B cell (primary cell): ENCODE results near the gene LIX1. TPM values are rescaled to one million over a fixed set of nuclear protein-coding genes. Genes with fewer than 3 reads are reported as not detected.
"Not testable (repeated sequence)": the region's sequence is repeated elsewhere in the genome, so short reads cannot be mapped to it uniquely, and the experiment has no call there.

Experiments used
- ATAC-seq: fragments of 200-7000 bp; cut with Tn5 transposase; one replicate; pipeline ENCODE4 v1.10.0; 2021; ENCODE audit warnings: low read depth, mild to moderate bottlenecking, moderate number of reproducible peaks, moderate library complexity
- CTCF ChIA-PET: fragments of 350-600 bp; sonication (Branson Sonifier 250); formaldehyde crosslinking; loops from one replicate; lab custom pipeline; 2021; ENCODE audit warnings: antibody characterized with exemption, inconsistent platforms; lab: Charles Lee
- POLR2A ChIA-PET: fragments of 350-600 bp; sonication (Branson Sonifier 250); formaldehyde crosslinking; loops from one replicate; lab custom pipeline; 2021; ENCODE audit warnings: antibody characterized with exemption; lab: Charles Lee
- DNase-seq: peaks from one replicate; pipeline ENCODE4 v3.0.0; 2013
- H2AFZ ChIP-seq: 2 replicates; pipeline ENCODE4 v1.6.1; 2012; ENCODE audit warnings: mild to moderate bottlenecking, low read depth, low read length; ENCODE audit not compliant: insufficient read depth, poor library complexity, severe bottlenecking
- H3K27ac ChIP-seq, 2 donors: 1 replicate in 1 of 2; 2 replicates in 1 of 2; pipeline ENCODE4 v1.5.1; 2012 to 2013; ENCODE audit warnings: low read length in 2 of 2, mild to moderate bottlenecking in 2 of 2, moderate library complexity in 1 of 2
- H3K27me3 ChIP-seq, 4 experiments: fragments of 200-600 bp in 1 of 4; sonication (generic) in 1 of 4; replicated peaks in 1 of 4; 1 replicate in 2 of 4; 2 replicates in 2 of 4; pipeline versions ENCODE4 v1.6.1 to v1.7.0; 2013 to 2016; ENCODE audit warnings: low read length in 3 of 4, mild to moderate bottlenecking in 2 of 4, mixed read lengths in 1 of 4, moderate library complexity in 1 of 4; ENCODE audit not compliant: insufficient read depth in 4 of 4, control insufficient read depth in 3 of 4; ENCODE audit errors: control extremely low read depth in 1 of 4
- H3K36me3 ChIP-seq, 2 experiments: replicated peaks in 1 of 2; 1 replicate in 1 of 2; 2 replicates in 1 of 2; pipeline versions ENCODE4 v1.6.1 to v1.7.1; 2013; ENCODE audit warnings: low read length in 1 of 2; ENCODE audit not compliant: insufficient read depth in 2 of 2, control insufficient read depth in 1 of 2; ENCODE audit errors: control extremely low read depth in 1 of 2, extremely low read depth in 1 of 2
- H3K4me1 ChIP-seq, 2 donors: fragments of 200-600 bp in 1 of 2; sonication (generic) in 1 of 2; 1 replicate in 1 of 2; 2 replicates in 1 of 2; pipeline versions ENCODE4 v1.5.1 to v1.6.1; 2013 to 2017; ENCODE audit warnings: low read length in 2 of 2; ENCODE audit not compliant: control insufficient read depth in 2 of 2, insufficient read depth in 2 of 2
- H3K4me2 ChIP-seq: replicated peaks from 2 replicates; pipeline ENCODE3; 2012; ENCODE audit warnings: mild to moderate bottlenecking, low read depth, low read length; ENCODE audit not compliant: poor library complexity, severe bottlenecking
- H3K4me3 ChIP-seq, 5 experiments: fragments of 200-600 bp in 1 of 5; sonication (generic) in 1 of 5; 1 replicate in 3 of 5; 2 replicates in 2 of 5; pipeline versions ENCODE4 v1.5.1 to v1.7.0; 2011 to 2016; ENCODE audit warnings: low read length in 4 of 5, mild to moderate bottlenecking in 4 of 5, low read depth in 2 of 5, control low read depth in 1 of 5, moderate library complexity in 1 of 5; ENCODE audit not compliant: insufficient read depth in 1 of 5; ENCODE audit errors: control extremely low read depth in 1 of 5, extremely low read depth in 1 of 5
- H3K79me2 ChIP-seq: fragments of 200-600 bp; sonication (generic); one replicate; pipeline ENCODE4 v1.6.0; 2016; ENCODE audit warnings: low read length; ENCODE audit not compliant: control insufficient read depth, insufficient read depth
- H3K9ac ChIP-seq: fragments of 200-600 bp; sonication (generic); 2 replicates; pipeline ENCODE4 v1.6.1; 2017; ENCODE audit warnings: mild to moderate bottlenecking, low read length, moderate library complexity
- H3K9me3 ChIP-seq, 3 donors: one replicate each; pipeline versions ENCODE4 v1.6.1 to v1.7.1; 2013; ENCODE audit warnings: low read length in 2 of 3; ENCODE audit not compliant: control insufficient read depth in 2 of 3, insufficient read depth in 1 of 3; ENCODE audit errors: control extremely low read depth in 1 of 3
- H4K20me1 ChIP-seq: 2 replicates; pipeline ENCODE4 v1.6.0; 2012; ENCODE audit warnings: mild to moderate bottlenecking, low read length; ENCODE audit not compliant: insufficient read depth, control insufficient read depth, poor library complexity, severe bottlenecking
- H3K27ac Mint-ChIP-seq: one replicate; pipeline ENCODE4 v1.8.0; 2021; ENCODE audit warnings: mixed read lengths
- H3K27me3 Mint-ChIP-seq: one replicate; pipeline ENCODE4 v1.8.0; 2021; ENCODE audit warnings: mixed read lengths
- H3K4me1 Mint-ChIP-seq: one replicate; pipeline ENCODE4 v1.8.0; 2021; ENCODE audit warnings: mixed read lengths
- H3K4me3 Mint-ChIP-seq: one replicate; pipeline ENCODE4 v1.8.0; 2021; ENCODE audit warnings: mixed read lengths
- H3K9me3 Mint-ChIP-seq: one replicate; pipeline ENCODE4 v1.8.0; 2022; ENCODE audit warnings: mixed read lengths; ENCODE audit not compliant: insufficient read depth
- EZH2 ChIP-seq: IDR thresholded peaks from 2 replicates; pipeline ENCODE4 v1.6.1; 2012; ENCODE audit warnings: borderline replicate concordance, low read depth, mild to moderate bottlenecking, moderate library complexity, low read length; ENCODE audit not compliant: insufficient read depth, poor library complexity, severe bottlenecking
- WGBS: methylation state at CpG from one replicate; pipeline ENCODE4 v1.1.5; 2013; ENCODE audit warnings: missing lambda C conversion rate; ENCODE audit not compliant: insufficient coverage; 5-methylcytosine and 5-hydroxymethylcytosine counted together
- intact Hi-C: fragments of 100-400 bp; cut with micrococcal nuclease; formaldehyde crosslinking; loops from one replicate; pipeline ENCODE4 v1.10.0; 2022
- polyA plus RNA-seq: library from polyadenylated mRNA; depleted of rRNA; stranded (reverse); fragments of >200 nt; gene quantifications from 2 replicates; pipeline ENCODE4 v1.2.3, GENCODE V29; 2012
- total RNA-seq, 2 donors: library from RNA; stranded (reverse); fragments of 120-200 nt in 1 of 2; gene quantifications; 1 replicate in 1 of 2; 2 replicates in 1 of 2; pipeline versions ENCODE4 v1.2.3 to v1.2.4, GENCODE V29; 2013 to 2022
- TF ChIP-seq, protein P1 (sequence below): fragments of 200-600 bp; IDR thresholded peaks from one replicate; pipeline ENCODE4 v1.8.0; 2022; ENCODE audit warnings: antibody characterized with exemption, mild to moderate bottlenecking

LIX1 gene
- total and polyA plus RNA-seq, 2 donors (not counting 1 experiment from before 2014, with no cell fraction given) = not detected

- no peaks in the 10 kb centered on the region for H3K27me3 Mint-ChIP-seq
- peaks cover 12 to 15% of the 10 kb centered on the region in 2 donors for H3K4me1 ChIP-seq
- no peaks in the 10 kb centered on the region for H3K27me3 ChIP-seq
- H3K4me3 Mint-ChIP-seq = peak overlapping the region; percentile 97
- CTCF ChIA-PET = interaction anchor here (0.6 to 1.2 kb wide), 3 partner anchors 17 to 1586 kb away, joined by 3 to 4 read pairs (median 3); no protein-coding TSS in a partner anchor
- POLR2A ChIA-PET = interaction anchor here (0.7 to 1.1 kb wide), 2 partner anchors 374 to 521 kb away, joined by 3 read pairs; partner anchors contain the start of gene ERAP1
- peaks cover 46% of the 10 kb centered on the region for H3K79me2 ChIP-seq
- H2AFZ ChIP-seq = peak overlapping the region; percentile 96
- TF ChIP-seq EZH2 = no peak
- TF ChIP-seq, protein P1, sequence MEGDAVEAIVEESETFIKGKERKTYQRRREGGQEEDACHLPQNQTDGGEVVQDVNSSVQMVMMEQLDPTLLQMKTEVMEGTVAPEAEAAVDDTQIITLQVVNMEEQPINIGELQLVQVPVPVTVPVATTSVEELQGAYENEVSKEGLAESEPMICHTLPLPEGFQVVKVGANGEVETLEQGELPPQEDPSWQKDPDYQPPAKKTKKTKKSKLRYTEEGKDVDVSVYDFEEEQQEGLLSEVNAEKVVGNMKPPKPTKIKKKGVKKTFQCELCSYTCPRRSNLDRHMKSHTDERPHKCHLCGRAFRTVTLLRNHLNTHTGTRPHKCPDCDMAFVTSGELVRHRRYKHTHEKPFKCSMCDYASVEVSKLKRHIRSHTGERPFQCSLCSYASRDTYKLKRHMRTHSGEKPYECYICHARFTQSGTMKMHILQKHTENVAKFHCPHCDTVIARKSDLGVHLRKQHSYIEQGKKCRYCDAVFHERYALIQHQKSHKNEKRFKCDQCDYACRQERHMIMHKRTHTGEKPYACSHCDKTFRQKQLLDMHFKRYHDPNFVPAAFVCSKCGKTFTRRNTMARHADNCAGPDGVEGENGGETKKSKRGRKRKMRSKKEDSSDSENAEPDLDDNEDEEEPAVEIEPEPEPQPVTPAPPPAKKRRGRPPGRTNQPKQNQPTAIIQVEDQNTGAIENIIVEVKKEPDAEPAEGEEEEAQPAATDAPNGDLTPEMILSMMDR = no peak
- H3K4me3 ChIP-seq = peak overlapping the region in 4 of 5 experiments; percentile 68 to 96 (median 85)
- intact Hi-C loops = loop anchor here (2.0 to 10.0 kb wide), 4 partner anchors 19 to 1537 kb away; partner anchors contain the start of genes ELL2 and RFESD
- peaks cover 33% of the 10 kb centered on the region for H3K4me1 Mint-ChIP-seq
- H3K27ac ChIP-seq = peak overlapping the region in 1 of 2 donors; percentile 99
- H3K9me3 ChIP-seq = no peaks in the 10 kb centered on the region
- peak overlapping the region; percentile 83 for H3K9ac ChIP-seq
- peaks cover 14% of the 10 kb centered on the region for H4K20me1 ChIP-seq
- ATAC-seq (no peak), DNase-seq (no peak)
- H3K36me3 ChIP-seq = peaks cover 0 to 19% of the 10 kb centered on the region in 2 experiments
- peak overlapping the region; percentile 83 for H3K4me2 ChIP-seq
- 100% methylated on average over 1 of the region's 4 CpGs for WGBS
- H3K27ac Mint-ChIP-seq = peak overlapping the region; percentile 100
- H3K9me3 Mint-ChIP-seq = no peaks in the 10 kb centered on the region
Measured at GRCh38 chr5:97181856-97182545, 39.6 kb upstream of the LIX1 start.

- CTCF ChIA-PET = interaction anchor here (1.1 to 1.7 kb wide), 2 partner anchors 18 to 310 kb away, joined by 5 to 8 read pairs; no protein-coding TSS in a partner anchor
- H3K36me3 ChIP-seq = peaks cover 2 to 39% of the 10 kb centered on the region in 2 experiments
Measured at GRCh38 chr5:97179457-97179856, 37.0 kb upstream of the LIX1 start.

More at GRCh38 chr5:97179457-97179856, 37.0 kb upstream of the LIX1 start:
- peaks cover 12 to 15% of the 10 kb centered on the region in 2 donors for H3K4me1 ChIP-seq
- peaks cover 45% of the 10 kb centered on the region for H3K79me2 ChIP-seq
- H3K27me3 ChIP-seq, H3K9me3 ChIP-seq, H3K27ac ChIP-seq, H3K4me3 Mint-ChIP-seq, H2AFZ ChIP-seq, H3K9ac ChIP-seq, H3K27ac Mint-ChIP-seq, H3K4me3 ChIP-seq, DNase-seq, H3K4me2 ChIP-seq, H3K27me3 Mint-ChIP-seq, ATAC-seq, intact Hi-C loops, H3K9me3 Mint-ChIP-seq, POLR2A ChIA-PET: not testable (repeated sequence)
- peaks cover 14% of the 10 kb centered on the region for H4K20me1 ChIP-seq
- H3K4me1 Mint-ChIP-seq = peaks cover 31% of the 10 kb centered on the region
- no CpG with 5 or more reads among the region's 3 CpGs for WGBS
